Keratinocyte (primary cell): Measurements from ENCODE around the gene MEAF6.

Experiments used
- CTCF ChIP-seq, 3 experiments: IDR thresholded peaks in 1 of 3; conservative IDR thresholded peaks in 1 of 3; optimal IDR thresholded peaks in 1 of 3; 2 replicates in 2 of 3; 3 replicates in 1 of 3; pipeline versions ENCODE3 to v1.5.1; 2011; ENCODE audit warnings: low read length in 3 of 3, mild to moderate bottlenecking in 3 of 3, moderate library complexity in 2 of 3, control low read depth in 1 of 3, inconsistent platforms in 1 of 3; ENCODE audit not compliant: insufficient read depth in 2 of 3; ENCODE audit errors: extremely low read depth in 1 of 3
- EZH2 ChIP-seq: IDR thresholded peaks from one replicate; pipeline ENCODE4 v1.6.1; 2012; ENCODE audit warnings: inconsistent platforms, mild to moderate bottlenecking, low read length, moderate library complexity

GRCh38 chr1:37519613-37520012 lies 5.0 kb upstream of the MEAF6 start:
- TF ChIP-seq CTCF (optimal IDR thresholded peaks at IDR 0.05 in 1 of 3, IDR thresholded peaks at IDR 0.05 in 1 of 3, conservative IDR thresholded peaks at IDR 0.05 in 1 of 3; ENCODE audit: extremely low read depth in 1 of 3, insufficient read depth in 2 of 3, low read length in 3 of 3) (no peak), EZH2 (no peak)
